Stimulated activated effector memory CD8-positive, alpha-beta T cell treated with anti-CD3 and anti-CD28 coated beads, Interleukin-12 subunit alpha, Interleukin-12 subunit beta, amount 100 ng/mL, for 72 hours (primary cell): Measurements from ENCODE around the gene PXDN.
"Not testable (repeated sequence)": the region's sequence is repeated elsewhere in the genome, so short reads cannot be mapped to it uniquely, and the experiment has no call there.

Experiments used
- ATAC-seq: fragments of 150-1000 bp; cut with Tn5 transposase; 2 replicates; pipeline ENCODE4 v1.10.0; 2021
- DNase-seq, 2 donors: peaks; one replicate each; pipeline ENCODE4 v3.0.0; 2021 to 2022; ENCODE audit warnings: low spot score in 2 of 2
- H3K27ac Mint-ChIP-seq: one replicate; pipeline ENCODE4 v1.8.0; 2022; ENCODE audit warnings: mild to moderate bottlenecking, mixed read lengths
- H3K36me3 Mint-ChIP-seq: one replicate; pipeline ENCODE4 v1.8.0; 2022; ENCODE audit warnings: mild to moderate bottlenecking, mixed read lengths
- H3K4me1 Mint-ChIP-seq: one replicate; pipeline ENCODE4 v1.8.0; 2022; ENCODE audit warnings: mixed read lengths
- H3K4me3 Mint-ChIP-seq: one replicate; pipeline ENCODE4 v1.8.0; 2022; ENCODE audit warnings: mild to moderate bottlenecking, mixed read lengths
- H3K9me3 Mint-ChIP-seq: one replicate; pipeline ENCODE4 v1.8.0; 2022; ENCODE audit warnings: mixed read lengths

The PXDN gene

GRCh38 chr2:1632510-1632909, 111.8 kb downstream of the PXDN start:
- DNase-seq (no peak), ATAC-seq (no peak)
- no peak overlapping the region for H3K4me3 Mint-ChIP-seq
- no peaks in the 10 kb centered on the region for H3K9me3 Mint-ChIP-seq
- H3K36me3 Mint-ChIP-seq = no peaks in the 10 kb centered on the region
- H3K4me1 Mint-ChIP-seq = no peaks in the 10 kb centered on the region
- H3K27ac Mint-ChIP-seq = no peak overlapping the region

- ATAC-seq (no peak), DNase-seq (no peak)
- Mint-ChIP-seq H3K9me3 (no peaks in the 10 kb centered on the region), H3K4me3 (no peak overlapping the region), H3K36me3 (no peaks in the 10 kb centered on the region), H3K4me1 (no peaks in the 10 kb centered on the region), H3K27ac (no peak overlapping the region)
Measured at GRCh38 chr2:1632002-1632348, 112.3 kb downstream of the PXDN start.

- DNase-seq (no peak), ATAC-seq (no peak)
- H3K9me3 Mint-ChIP-seq = no peaks in the 10 kb centered on the region
- H3K27ac Mint-ChIP-seq = no peak overlapping the region
- H3K4me3 Mint-ChIP-seq = no peak overlapping the region
- H3K4me1 Mint-ChIP-seq = no peaks in the 10 kb centered on the region
- H3K36me3 Mint-ChIP-seq = no peaks in the 10 kb centered on the region
Measured at GRCh38 chr2:1631292-1632001, 112.9 kb downstream of the PXDN start.

GRCh38 chr2:1628893-1629292, 115.4 kb downstream of the PXDN start:
- H3K4me1 Mint-ChIP-seq = no peaks in the 10 kb centered on the region
- DNase-seq (no peak), ATAC-seq (no peak)
- H3K4me3 Mint-ChIP-seq = no peak overlapping the region
- H3K9me3 Mint-ChIP-seq = no peaks in the 10 kb centered on the region
- H3K36me3 Mint-ChIP-seq = no peaks in the 10 kb centered on the region
- H3K27ac Mint-ChIP-seq = no peak overlapping the region

GRCh38 chr2:1627628-1628381, 116.5 kb downstream of the PXDN start:
- ATAC-seq = no peak
- Mint-ChIP-seq H3K36me3 (no peaks in the 10 kb centered on the region), H3K4me1 (no peaks in the 10 kb centered on the region), H3K27ac (no peak overlapping the region), H3K9me3 (peaks cover 2% of the 10 kb centered on the region), H3K4me3 (no peak overlapping the region)
- no peak for DNase-seq

GRCh38 chr2:1626271-1626681, 118.0 kb downstream of the PXDN start:
- ATAC-seq (no peak), DNase-seq (no peak)
- Mint-ChIP-seq H3K4me3 (no peak overlapping the region), H3K4me1 (no peaks in the 10 kb centered on the region), H3K36me3 (no peaks in the 10 kb centered on the region), H3K9me3 (peaks cover 2% of the 10 kb centered on the region), H3K27ac (no peak overlapping the region)

GRCh38 chr2:1625281-1626001, 118.9 kb downstream of the PXDN start:
- Mint-ChIP-seq H3K36me3 (no peaks in the 10 kb centered on the region), H3K4me1 (no peaks in the 10 kb centered on the region), H3K27ac (no peak overlapping the region), H3K9me3 (peaks cover 2% of the 10 kb centered on the region), H3K4me3 (no peak overlapping the region)
- ATAC-seq (no peak), DNase-seq (no peak)

- no peak overlapping the region for H3K27ac Mint-ChIP-seq
- no peaks in the 10 kb centered on the region for H3K4me1 Mint-ChIP-seq
- no peaks in the 10 kb centered on the region for H3K36me3 Mint-ChIP-seq
Measured at GRCh38 chr2:1623906-1624445, 120.3 kb downstream of the PXDN start.

GRCh38 chr2:1622521-1623200, 121.7 kb downstream of the PXDN start:
- no peaks in the 10 kb centered on the region for H3K36me3 Mint-ChIP-seq
- H3K4me3 Mint-ChIP-seq = no peak overlapping the region
- no peaks in the 10 kb centered on the region for H3K4me1 Mint-ChIP-seq
- peaks cover 2% of the 10 kb centered on the region for H3K9me3 Mint-ChIP-seq
- no peak overlapping the region for H3K27ac Mint-ChIP-seq
- ATAC-seq (no peak), DNase-seq (no peak)

More at GRCh38 chr2:1623906-1624445, 120.3 kb downstream of the PXDN start:
- ATAC-seq (no peak), DNase-seq (no peak)
- H3K4me3 Mint-ChIP-seq = no peak overlapping the region
- peaks cover 2% of the 10 kb centered on the region for H3K9me3 Mint-ChIP-seq

- H3K27ac Mint-ChIP-seq, H3K4me3 Mint-ChIP-seq, H3K4me1 Mint-ChIP-seq, DNase-seq, H3K9me3 Mint-ChIP-seq, H3K36me3 Mint-ChIP-seq, ATAC-seq: not testable (repeated sequence)
Measured at GRCh38 chr2:1621976-1622375, 122.3 kb downstream of the PXDN start.

GRCh38 chr2:1621501-1621900, 122.8 kb downstream of the PXDN start:
- Mint-ChIP-seq H3K4me3 (no peak overlapping the region), H3K27ac (no peak overlapping the region), H3K4me1 (no peaks in the 10 kb centered on the region), H3K9me3 (peaks cover 2% of the 10 kb centered on the region), H3K36me3 (no peaks in the 10 kb centered on the region)
- no peak for ATAC-seq
- no peak for DNase-seq

GRCh38 chr2:1621041-1621440, 123.3 kb downstream of the PXDN start:
- no peaks in the 10 kb centered on the region for H3K4me1 Mint-ChIP-seq
- H3K4me3 Mint-ChIP-seq = no peak overlapping the region
- no peak for DNase-seq
- no peak for ATAC-seq
- H3K9me3 Mint-ChIP-seq = peaks cover 2% of the 10 kb centered on the region
- no peak overlapping the region for H3K27ac Mint-ChIP-seq
- H3K36me3 Mint-ChIP-seq = no peaks in the 10 kb centered on the region

GRCh38 chr2:1620081-1620480, 124.2 kb downstream of the PXDN start:
- DNase-seq (no peak), ATAC-seq (no peak)
- Mint-ChIP-seq H3K4me1 (no peaks in the 10 kb centered on the region), H3K36me3 (no peaks in the 10 kb centered on the region), H3K27ac (no peak overlapping the region), H3K4me3 (no peak overlapping the region), H3K9me3 (peaks cover 2% of the 10 kb centered on the region)

GRCh38 chr2:1619556-1619955, 124.8 kb downstream of the PXDN start:
- peaks cover 2% of the 10 kb centered on the region for H3K9me3 Mint-ChIP-seq
- no peak for ATAC-seq

GRCh38 chr2:1618974-1619373, 125.3 kb downstream of the PXDN start:
- Mint-ChIP-seq H3K4me3 (no peak overlapping the region), H3K4me1 (no peaks in the 10 kb centered on the region), H3K27ac (no peak overlapping the region), H3K36me3 (no peaks in the 10 kb centered on the region), H3K9me3 (peaks cover 2% of the 10 kb centered on the region)
- DNase-seq (no peak), ATAC-seq (no peak)

More at GRCh38 chr2:1619556-1619955, 124.8 kb downstream of the PXDN start:
- Mint-ChIP-seq H3K4me1 (no peaks in the 10 kb centered on the region), H3K4me3 (no peak overlapping the region), H3K36me3 (no peaks in the 10 kb centered on the region), H3K27ac (no peak overlapping the region)
- no peak for DNase-seq
